Pancreas (tissue), 10 donors: Measurements from ENCODE around the gene FAT1. TPM values are rescaled to one million over a fixed set of nuclear protein-coding genes. Genes with fewer than 3 reads are reported as not detected.

Experiments
- ATAC-seq, 4 donors: fragments of 200-7000 bp; cut with Tn5 transposase; one replicate each; pipeline versions ENCODE4 v1.8.0 to v1.9.1; 2020; ENCODE audit warnings: mild to moderate bottlenecking in 4 of 4, moderate library complexity in 4 of 4
- DNase-seq, 6 donors: peaks; one replicate each; pipeline ENCODE4 v3.0.0-alpha.2; 2020
- FAIRE-seq: peaks from 2 replicates; lab custom pipeline; 2012; peaks lifted over from hg19 to GRCh38; lab: Jason Lieb, UNC
- H3K27ac ChIP-seq, 4 donors: fragments of 200-600 bp; sonication (generic); 1 replicate in 3 of 4; 2 replicates in 1 of 4; pipeline versions ENCODE4 v1.5.0 to v1.8.0; 2020
- H3K27me3 ChIP-seq, 4 donors: fragments of 200-600 bp; one replicate each; pipeline ENCODE4 v1.8.0; 2021
- H3K36me3 ChIP-seq, 3 donors: fragments of 200-600 bp; sonication (generic) in 1 of 3; one replicate each; pipeline versions ENCODE4 v1.5.0 to v1.8.0; 2020 to 2021
- H3K4me1 ChIP-seq, 3 donors: fragments of 200-600 bp; one replicate each; pipeline ENCODE4 v1.8.0; 2021
- H3K4me3 ChIP-seq, 4 donors: fragments of 200-600 bp; sonication (generic) in 2 of 4; one replicate each; pipeline versions ENCODE4 v1.5.0 to v1.8.0; 2020 to 2021
- H3K9me3 ChIP-seq, 4 donors: fragments of 200-600 bp; one replicate each; pipeline ENCODE4 v1.8.0; 2021
- CTCF ChIP-seq, 4 donors: fragments of 200-600 bp; sonication (generic) in 3 of 4; IDR thresholded peaks; one replicate each; pipeline versions ENCODE4 v1.5.0 to v1.8.0; 2021; ENCODE audit warnings: antibody characterized with exemption in 4 of 4
- WGBS, 2 donors: extraction: QIAGEN DNeasy Blood & Tissue Kit; methylation state at CpG; one replicate each; pipeline ENCODE4 v1.1.7; 2013; 5-methylcytosine and 5-hydroxymethylcytosine counted together
- intact Hi-C, 3 donors: fragments of 100-400 bp; cut with DNase I; formaldehyde crosslinking; loops; one replicate each; pipeline versions ENCODE4 v1.11.1 to v1.14.2; 2022
- polyA plus RNA-seq, 2 donors: library from polyadenylated mRNA; stranded (reverse); fragments of 200-250 nt; gene quantifications; one replicate each; pipeline ENCODE4 v1.2.3, GENCODE V29; 2013
- total RNA-seq, 6 donors: library from RNA; stranded (reverse); fragmentation: NEBNext Ultra II Directional in 4 of 6; extraction: Animal tissue kit (Norgen Biotek cat#: 25700) in 4 of 6; gene quantifications; one replicate each; pipeline versions ENCODE4 v1.2.1 to v1.2.4, GENCODE V29; 2021 to 2023
- donor health status: healthy with polysubstance abuse.
- donor health status: DM: no; HTN: no; CAD: no; lungs with moderate emphysema.
- donor health status: DM: no; HTN: no; CAD: no.
- donor health status: control.
- donor health status: control.
- donor health status: Bipolar disorder and iron deficiency.
- donor health status: DM: yes; HTN: yes; CAD: no.
- donor health status: DM: no; HTN: no; CAD: no.
- donor health status: DM: no; HTN: no; CAD: no.
- donor health status: DM: yes; HTN: yes; CAD: no.

FAT1 gene
- total and polyA plus RNA-seq, 8 donors, result 16.9 to 91.6 (median 59.3) TPM

GRCh38 chr4:186684220-186684619, 39.4 kb downstream of the FAT1 start:
- Histone ChIP-seq H3K4me1 (peaks cover 0 to 24% (median 22%) of the 10 kb centered on the region in 3 donors), H3K27me3 (no peaks in the 10 kb centered on the region)

GRCh38 chr4:186680641-186681040, 43.0 kb downstream of the FAT1 start:
- FAIRE-seq (no peak), ATAC-seq (no peak), DNase-seq (no peak)
- Histone ChIP-seq H3K4me1 (peaks cover 6 to 23% (median 21%) of the 10 kb centered on the region in 3 donors), H3K27me3 (no peaks in the 10 kb centered on the region), H3K27ac (no peak overlapping the region), H3K36me3 (no peaks in the 10 kb centered on the region), H3K4me3 (no peak overlapping the region), H3K9me3 (no peaks in the 10 kb centered on the region)
- TF ChIP-seq CTCF (IDR thresholded peaks at IDR 0.05), result no peak
- intact Hi-C loops, result no loop called here
- 59 to 62% methylated on average over 6 of the region's 6 CpGs for WGBS, 2 donors

More at GRCh38 chr4:186684220-186684619, 39.4 kb downstream of the FAT1 start:
- WGBS, 2 donors, result 65 to 70% methylated on average over 12 of the region's 12 CpGs
- Histone ChIP-seq H3K4me3 (peak overlapping the region in 1 of 4 donors; percentile 6), H3K27ac (peak overlapping the region in 3 of 4 donors; percentile 23 to 59 (median 42)), H3K9me3 (no peaks in the 10 kb centered on the region), H3K36me3 (no peaks in the 10 kb centered on the region)
- DNase-seq (no peak), ATAC-seq (peak in 1 of 4 donors; percentile 20), FAIRE-seq (no peak)
- no peak for TF ChIP-seq CTCF (IDR thresholded peaks at IDR 0.05)
- intact Hi-C loops, result no loop called here

- H3K4me1 ChIP-seq, result peaks cover 10 to 27% (median 16%) of the 10 kb centered on the region in 3 donors
- no peak overlapping the region for H3K27ac ChIP-seq
- TF ChIP-seq CTCF (IDR thresholded peaks at IDR 0.05), result no peak
- no peaks in the 10 kb centered on the region for H3K36me3 ChIP-seq
- no peak overlapping the region for H3K4me3 ChIP-seq
- H3K9me3 ChIP-seq, result no peaks in the 10 kb centered on the region
- DNase-seq, result no peak
- peak in 3 of 4 donors; percentile 45 to 77 (median 63) for ATAC-seq
- no peaks in the 10 kb centered on the region for H3K27me3 ChIP-seq
- FAIRE-seq, result peak; percentile 93
- intact Hi-C loops, result no loop called here
- 25 to 30% methylated on average over 1 of the region's 1 CpG for WGBS, 2 donors
Observed at GRCh38 chr4:186676531-186677161, 47.0 kb downstream of the FAT1 start.

GRCh38 chr4:186669735-186670134, 53.9 kb downstream of the FAT1 start:
- DNase-seq (no peak), FAIRE-seq (no peak), ATAC-seq (peak; percentile 31 to 57 (median 36))
- Histone ChIP-seq H3K4me3 (no peak overlapping the region), H3K4me1 (peaks cover 10 to 22% (median 13%) of the 10 kb centered on the region in 3 donors), H3K27ac (peak overlapping the region in 1 of 4 donors; percentile 15), H3K36me3 (no peaks in the 10 kb centered on the region), H3K27me3 (no peaks in the 10 kb centered on the region), H3K9me3 (no peaks in the 10 kb centered on the region)
- peak in 1 of 4 donors; percentile 5 for TF ChIP-seq CTCF (IDR thresholded peaks at IDR 0.05)
- intact Hi-C loops, result loop anchor here in 1 of 3 donors (10.0 kb wide), 1 partner anchor 45 kb away; no protein-coding TSS in a partner anchor
- WGBS, 2 donors, result 5 to 8% methylated on average over 5 of the region's 5 CpGs
